Osteoblast (primary cell): ENCODE results near the gene KIAA1755. TPM values are rescaled to one million over a fixed set of nuclear protein-coding genes. Genes with fewer than 3 reads are reported as not detected.

Source experiments
- DNase-seq: peaks from one replicate; pipeline ENCODE4 v3.0.0; 2011; ENCODE audit warnings: low spot score, mixed read lengths; ENCODE audit not compliant: insufficient read length; ENCODE audit errors: missing footprints
- H2AFZ ChIP-seq: 2 replicates; pipeline ENCODE4 v1.6.0; 2011; ENCODE audit warnings: mild to moderate bottlenecking, low read length
- H3K27ac ChIP-seq: 2 replicates; pipeline ENCODE4 v1.5.1; 2011; ENCODE audit warnings: mild to moderate bottlenecking, low read depth, low read length, moderate library complexity
- H3K27me3 ChIP-seq: 2 replicates; pipeline ENCODE4 v1.6.0; 2012; ENCODE audit warnings: mild to moderate bottlenecking, control low read depth, inconsistent platforms, low read length, moderate library complexity; ENCODE audit not compliant: insufficient read depth
- H3K36me3 ChIP-seq: 2 replicates; pipeline ENCODE4 v1.5.1; 2011; ENCODE audit warnings: mild to moderate bottlenecking, low read length, control low read depth, moderate library complexity; ENCODE audit not compliant: insufficient read depth
- H3K4me1 ChIP-seq: 2 replicates; pipeline ENCODE4 v1.5.1; 2011; ENCODE audit warnings: mild to moderate bottlenecking, low read length, control low read depth, moderate library complexity; ENCODE audit not compliant: insufficient read depth
- H3K4me2 ChIP-seq: 2 replicates; pipeline ENCODE4 v1.6.0; 2011; ENCODE audit warnings: mild to moderate bottlenecking, low read length; ENCODE audit not compliant: insufficient read depth
- H3K4me3 ChIP-seq: fragments of 200-600 bp; sonication (generic); 3 replicates; pipeline ENCODE4 v1.5.1; 2012; ENCODE audit warnings: mild to moderate bottlenecking, low read length, inconsistent platforms; ENCODE audit not compliant: insufficient read depth
- H3K79me2 ChIP-seq: 2 replicates; pipeline ENCODE4 v1.6.0; 2012; ENCODE audit warnings: mild to moderate bottlenecking, low read length, control low read depth, inconsistent platforms; ENCODE audit not compliant: insufficient read depth
- H3K9me3 ChIP-seq: 2 replicates; pipeline ENCODE4 v1.5.1; 2011; ENCODE audit warnings: low read depth, low read length, control low read depth
- H4K20me1 ChIP-seq: 2 replicates; pipeline ENCODE4 v1.6.0; 2012; ENCODE audit warnings: mild to moderate bottlenecking, low read length, control low read depth; ENCODE audit not compliant: insufficient read depth
- CTCF ChIP-seq: IDR thresholded peaks from 2 replicates; pipeline ENCODE4 v1.5.1; 2011; ENCODE audit warnings: mild to moderate bottlenecking, low read depth, low read length, moderate library complexity; ENCODE audit errors: extremely low read depth
- total RNA-seq: library from RNA; depleted of rRNA; stranded (reverse); fragments of >200 nt; gene quantifications from 2 replicates; pipeline ENCODE4 v1.2.3, GENCODE V29; 2012

Gene KIAA1755
- total RNA-seq, 1 donor: 2.5 TPM

DNA sequence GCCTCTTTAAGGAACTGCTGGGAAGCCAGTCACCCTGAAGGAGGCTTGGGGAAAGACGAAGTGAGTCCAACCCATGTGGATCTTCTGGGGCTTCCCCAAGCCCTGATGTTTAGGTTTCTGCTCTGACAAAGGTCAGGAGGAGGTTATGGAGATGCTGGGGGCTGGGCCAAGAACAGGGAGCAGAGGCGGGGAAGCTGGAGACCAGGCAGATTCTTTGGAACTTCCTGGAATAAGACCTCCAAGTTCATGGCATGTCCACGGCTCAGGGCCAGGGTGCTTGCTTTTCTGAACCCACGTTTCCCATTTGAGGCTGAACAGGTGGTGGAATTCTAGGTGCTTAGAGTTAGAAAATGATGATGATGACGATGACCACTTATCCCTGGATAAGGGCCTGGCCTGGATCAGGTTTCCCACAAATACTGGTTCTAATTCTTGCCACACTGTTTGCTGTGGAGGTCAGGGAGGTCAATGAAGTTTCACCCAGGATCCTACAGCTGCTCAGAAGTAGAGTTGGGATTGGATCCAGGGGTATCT, 65.5 kb downstream of the KIAA1755 start:
- Histone ChIP-seq H2AFZ (no peak overlapping the region), H3K4me3 (no peak overlapping the region), H4K20me1 (no peaks in the 10 kb centered on the region), H3K79me2 (no peaks in the 10 kb centered on the region), H3K36me3 (no peaks in the 10 kb centered on the region), H3K27ac (no peak overlapping the region), H3K4me2 (no peak overlapping the region), H3K27me3 (no peaks in the 10 kb centered on the region), H3K9me3 (no peaks in the 10 kb centered on the region), H3K4me1 (peaks cover 52% of the 10 kb centered on the region)
- peak; percentile 9 for DNase-seq
- TF ChIP-seq CTCF: no peak

DNA sequence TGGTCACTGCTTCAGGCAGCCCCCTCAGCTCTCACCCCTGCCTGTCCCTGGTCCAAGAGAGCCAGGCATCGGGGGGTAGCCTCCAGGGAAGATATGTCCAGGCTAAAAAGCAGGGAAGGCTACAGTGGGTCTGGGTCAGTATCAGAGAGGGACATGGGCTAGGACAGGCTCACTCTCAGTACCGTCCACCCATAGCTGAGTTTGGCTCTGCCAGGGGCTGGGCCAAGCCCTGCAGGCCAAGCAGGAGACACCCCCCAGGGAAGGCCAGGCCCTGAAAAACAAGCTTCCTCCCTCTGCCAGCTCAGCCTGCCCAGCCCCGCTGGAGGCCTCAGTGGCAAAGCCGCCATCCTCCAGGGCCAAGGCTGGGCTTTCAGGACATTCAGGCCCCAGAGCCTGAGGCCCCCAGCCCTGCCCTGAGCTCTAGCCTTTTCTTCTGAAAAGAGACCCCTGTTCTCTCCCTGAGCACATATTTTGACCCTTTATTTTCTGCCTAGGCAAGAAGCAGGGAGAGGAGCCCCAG, 66.9 kb downstream of the KIAA1755 start:
- TF ChIP-seq CTCF: no peak
- no peaks in the 10 kb centered on the region for H3K36me3 ChIP-seq
- no peak overlapping the region for H3K27ac ChIP-seq
- no peak overlapping the region for H2AFZ ChIP-seq
- H3K4me2 ChIP-seq: no peak overlapping the region
- H3K4me3 ChIP-seq: no peak overlapping the region
- H3K9me3 ChIP-seq: no peaks in the 10 kb centered on the region
- no peaks in the 10 kb centered on the region for H3K79me2 ChIP-seq
- DNase-seq: peak; percentile 34
- no peaks in the 10 kb centered on the region for H3K27me3 ChIP-seq
- no peaks in the 10 kb centered on the region for H4K20me1 ChIP-seq
- peaks cover 38% of the 10 kb centered on the region for H3K4me1 ChIP-seq

DNA sequence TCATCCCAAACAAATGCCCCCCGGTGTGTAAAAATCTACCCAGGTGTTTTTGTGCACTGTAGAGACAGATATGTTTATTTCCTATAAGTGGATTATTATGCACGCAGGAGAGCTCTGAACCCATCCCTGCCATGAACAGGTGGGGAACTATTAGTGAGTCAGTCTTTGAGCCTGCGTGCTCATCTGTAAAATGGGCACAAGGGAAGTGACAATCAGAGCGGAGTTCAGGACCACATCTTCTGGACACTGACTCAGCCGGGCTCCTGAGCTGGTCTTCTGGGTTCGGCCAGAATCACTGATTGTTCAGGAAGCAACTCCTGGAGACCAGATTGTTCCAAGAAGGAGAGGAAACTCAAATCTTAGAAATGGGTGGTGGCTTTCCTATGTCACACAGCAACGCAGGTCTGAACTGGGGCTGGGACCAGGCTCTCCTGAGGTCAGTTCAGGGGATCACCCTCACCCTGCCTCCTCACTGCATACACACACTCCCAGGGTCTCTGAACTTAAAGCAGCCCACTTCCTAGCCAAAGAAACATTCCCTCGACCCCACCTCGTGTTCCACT, 68.1 kb downstream of the KIAA1755 start:
- H3K27me3 ChIP-seq: no peaks in the 10 kb centered on the region
- H3K4me2 ChIP-seq: no peak overlapping the region
- no peaks in the 10 kb centered on the region for H3K36me3 ChIP-seq
- no peak overlapping the region for H3K27ac ChIP-seq
- no peak for DNase-seq
- H3K4me3 ChIP-seq: no peak overlapping the region
- TF ChIP-seq CTCF: no peak
- peaks cover 33% of the 10 kb centered on the region for H3K4me1 ChIP-seq
- H3K79me2 ChIP-seq: no peaks in the 10 kb centered on the region
- no peaks in the 10 kb centered on the region for H3K9me3 ChIP-seq
- no peak overlapping the region for H2AFZ ChIP-seq
- no peaks in the 10 kb centered on the region for H4K20me1 ChIP-seq

- Histone ChIP-seq H3K27ac (no peak overlapping the region), H3K4me1 (peaks cover 32% of the 10 kb centered on the region), H3K36me3 (no peaks in the 10 kb centered on the region), H2AFZ (no peak overlapping the region), H4K20me1 (no peaks in the 10 kb centered on the region), H3K79me2 (no peaks in the 10 kb centered on the region), H3K9me3 (no peaks in the 10 kb centered on the region), H3K4me2 (no peak overlapping the region), H3K27me3 (no peaks in the 10 kb centered on the region), H3K4me3 (no peak overlapping the region)
- no peak for TF ChIP-seq CTCF
- DNase-seq: peak; percentile 26
Observed at GRCh38 chr20:38191654-38192053, 68.9 kb downstream of the KIAA1755 start.
